Thyroid gland (tissue), 4 donors: ENCODE measurements around the gene CD244.

Source experiments
- POLR2A ChIP-seq, 2 donors: fragments of 450-650 bp; IDR thresholded peaks; one replicate each; pipeline ENCODE4 v1.6.1; 2017; ENCODE audit warnings: antibody characterized with exemption in 2 of 2, mild to moderate bottlenecking in 2 of 2, moderate library complexity in 1 of 2
- TF ChIP-seq, protein P1 (sequence below), 6 experiments: fragments of 200-600 bp in 3 of 6; fragments of 450-650 bp in 3 of 6; sonication (generic) in 3 of 6; IDR thresholded peaks; one replicate each; pipeline ENCODE4 v1.5.1; 2016 to 2019; ENCODE audit warnings: antibody characterized with exemption in 6 of 6, mild to moderate bottlenecking in 2 of 6, inconsistent platforms in 1 of 6, moderate library complexity in 1 of 6

- TF ChIP-seq, protein P1, sequence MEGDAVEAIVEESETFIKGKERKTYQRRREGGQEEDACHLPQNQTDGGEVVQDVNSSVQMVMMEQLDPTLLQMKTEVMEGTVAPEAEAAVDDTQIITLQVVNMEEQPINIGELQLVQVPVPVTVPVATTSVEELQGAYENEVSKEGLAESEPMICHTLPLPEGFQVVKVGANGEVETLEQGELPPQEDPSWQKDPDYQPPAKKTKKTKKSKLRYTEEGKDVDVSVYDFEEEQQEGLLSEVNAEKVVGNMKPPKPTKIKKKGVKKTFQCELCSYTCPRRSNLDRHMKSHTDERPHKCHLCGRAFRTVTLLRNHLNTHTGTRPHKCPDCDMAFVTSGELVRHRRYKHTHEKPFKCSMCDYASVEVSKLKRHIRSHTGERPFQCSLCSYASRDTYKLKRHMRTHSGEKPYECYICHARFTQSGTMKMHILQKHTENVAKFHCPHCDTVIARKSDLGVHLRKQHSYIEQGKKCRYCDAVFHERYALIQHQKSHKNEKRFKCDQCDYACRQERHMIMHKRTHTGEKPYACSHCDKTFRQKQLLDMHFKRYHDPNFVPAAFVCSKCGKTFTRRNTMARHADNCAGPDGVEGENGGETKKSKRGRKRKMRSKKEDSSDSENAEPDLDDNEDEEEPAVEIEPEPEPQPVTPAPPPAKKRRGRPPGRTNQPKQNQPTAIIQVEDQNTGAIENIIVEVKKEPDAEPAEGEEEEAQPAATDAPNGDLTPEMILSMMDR (IDR thresholded peaks at IDR 0.05): no peak
- no peak for TF ChIP-seq POLR2A (IDR thresholded peaks at IDR 0.05)
Measured at GRCh38 chr1:160835751-160836150, 26.9 kb downstream of the CD244 start.
